ENCODE data around the gene TEKT3. TPM values are rescaled to one million over a fixed set of nuclear protein-coding genes. Genes with fewer than 3 reads are reported as not detected.

Gene TEKT3
- total RNA-seq, 1 donor from 2014 or later: 3.8 TPM

- no peak for DNase-seq (ENCODE audit: low spot score in 2 of 2, unreplicated experiment in 2 of 2)
- no peak overlapping the region for H3K4me3 Mint-ChIP-seq
- no peak overlapping the region for H3K27ac Mint-ChIP-seq
- no peak for TF ChIP-seq CTCF (IDR thresholded peaks at IDR 0.05; ENCODE audit: unreplicated experiment)
- H3K9me3 Mint-ChIP-seq: peaks cover 6% of the 10 kb centered on the region
- H3K4me1 Mint-ChIP-seq: peaks cover 6% of the 10 kb centered on the region
- no peaks in the 10 kb centered on the region for H3K36me3 Mint-ChIP-seq
- H3K27me3 Mint-ChIP-seq (ENCODE audit: low read depth): peaks cover 3% of the 10 kb centered on the region
Observed at GRCh38 chr17:15298176-15298575, 43.2 kb downstream of the TEKT3 start.

- Mint-ChIP-seq H3K9me3 (peaks cover 8% of the 10 kb centered on the region), H3K4me3 (no peak overlapping the region), H3K27ac (no peak overlapping the region), H3K27me3 (ENCODE audit: low read depth) (peaks cover 3% of the 10 kb centered on the region), H3K4me1 (peaks cover 12% of the 10 kb centered on the region), H3K36me3 (no peaks in the 10 kb centered on the region)
- no peak for TF ChIP-seq CTCF (IDR thresholded peaks at IDR 0.05; ENCODE audit: unreplicated experiment)
- no peak for DNase-seq (ENCODE audit: low spot score in 2 of 2, unreplicated experiment in 2 of 2)
Observed at GRCh38 chr17:15293558-15293957, 47.8 kb downstream of the TEKT3 start.

- Mint-ChIP-seq H3K4me1 (peaks cover 16% of the 10 kb centered on the region), H3K9me3 (peaks cover 4% of the 10 kb centered on the region), H3K27me3 (ENCODE audit: low read depth) (peaks cover 3% of the 10 kb centered on the region), H3K4me3 (no peak overlapping the region), H3K27ac (no peak overlapping the region), H3K36me3 (no peaks in the 10 kb centered on the region)
- TF ChIP-seq CTCF (IDR thresholded peaks at IDR 0.05; ENCODE audit: unreplicated experiment): no peak
- DNase-seq (ENCODE audit: low spot score in 2 of 2, unreplicated experiment in 2 of 2): no peak
Observed at GRCh38 chr17:15291674-15292361, 49.6 kb downstream of the TEKT3 start.

- H3K36me3 Mint-ChIP-seq: no peaks in the 10 kb centered on the region
- peaks cover 16% of the 10 kb centered on the region for H3K4me1 Mint-ChIP-seq
- H3K9me3 Mint-ChIP-seq: peaks cover 4% of the 10 kb centered on the region
- H3K27ac Mint-ChIP-seq: no peak overlapping the region
- no peak overlapping the region for H3K4me3 Mint-ChIP-seq
- peaks cover 3% of the 10 kb centered on the region for H3K27me3 Mint-ChIP-seq (ENCODE audit: low read depth)
- TF ChIP-seq CTCF (IDR thresholded peaks at IDR 0.05; ENCODE audit: unreplicated experiment): no peak
- no peak for DNase-seq (ENCODE audit: low spot score in 2 of 2, unreplicated experiment in 2 of 2)
Observed at GRCh38 chr17:15290605-15291004, 50.8 kb downstream of the TEKT3 start.

- Mint-ChIP-seq H3K36me3 (no peaks in the 10 kb centered on the region), H3K9me3 (peaks cover 4% of the 10 kb centered on the region), H3K4me3 (no peak overlapping the region), H3K4me1 (peaks cover 16% of the 10 kb centered on the region), H3K27me3 (ENCODE audit: low read depth) (peaks cover 3% of the 10 kb centered on the region), H3K27ac (no peak overlapping the region)
- no peak for TF ChIP-seq CTCF (IDR thresholded peaks at IDR 0.05; ENCODE audit: unreplicated experiment)
- no peak for DNase-seq (ENCODE audit: low spot score in 2 of 2, unreplicated experiment in 2 of 2)
Observed at GRCh38 chr17:15289285-15290183, 51.9 kb downstream of the TEKT3 start.
